Neural progenitor cell (in vitro differentiated cells): ENCODE results near the gene STOML1.

ENCODE experiments used
- EZH2 ChIP-seq: fragments of 200-600 bp; sonication (generic); IDR thresholded peaks from 2 replicates; pipeline ENCODE4 v1.6.1; 2017; ENCODE audit warnings: antibody characterized with exemption, mild to moderate bottlenecking, moderate library complexity
- EZH2phosphoT487 ChIP-seq: fragments of 200-600 bp; sonication (generic); IDR thresholded peaks from 2 replicates; pipeline ENCODE4 v1.6.1; 2017; ENCODE audit warnings: antibody characterized with exemption
- TF ChIP-seq, protein P1 (sequence below): fragments of 200-600 bp; sonication (generic); IDR thresholded peaks from 2 replicates; pipeline ENCODE4 v1.5.1; 2017; ENCODE audit warnings: antibody characterized with exemption, mild to moderate bottlenecking

DNA sequence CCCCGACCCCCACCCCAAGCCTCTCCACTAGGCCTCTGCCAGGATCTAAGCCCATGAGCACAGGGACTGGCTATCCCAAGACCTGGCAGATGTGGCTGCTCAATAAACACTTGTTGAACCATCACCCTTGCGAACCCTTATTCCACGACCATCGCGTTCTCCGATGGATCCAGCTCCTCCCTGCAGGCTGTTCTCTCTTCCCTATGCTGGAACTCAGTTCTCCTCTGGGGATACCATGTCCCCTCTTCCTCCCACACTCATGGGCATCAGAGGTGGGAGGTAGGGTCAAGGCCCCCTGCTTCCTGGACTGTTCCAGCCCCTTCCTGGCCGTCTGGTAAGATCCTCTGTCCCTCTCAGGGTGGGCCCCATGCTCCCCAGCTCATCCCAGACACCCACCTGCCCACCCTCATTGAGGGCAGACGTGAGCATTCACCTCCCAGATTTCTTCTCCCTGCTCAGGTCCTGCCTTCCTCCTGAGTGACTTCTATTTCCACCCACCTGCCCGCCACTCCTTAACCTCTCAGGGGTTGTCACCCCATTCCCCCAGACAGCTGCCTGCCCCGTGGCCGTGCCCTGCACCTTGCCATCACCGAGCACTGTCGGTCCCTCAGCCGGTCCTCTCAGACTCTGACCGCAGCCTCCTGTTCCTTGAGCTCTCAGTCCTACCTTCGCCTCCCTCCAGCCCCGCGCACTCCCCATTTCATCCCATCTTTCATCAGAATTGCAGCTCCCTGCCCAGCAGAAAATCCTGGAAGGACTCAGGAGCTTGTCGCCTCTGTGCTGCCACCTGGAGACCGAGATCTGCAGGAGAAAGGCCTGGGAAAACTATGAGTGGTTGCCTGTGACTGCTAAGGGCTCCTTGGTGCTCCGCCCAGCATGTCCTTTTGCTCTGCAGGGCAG lies 44.4 kb upstream of the STOML1 start:
- TF ChIP-seq, protein P1, sequence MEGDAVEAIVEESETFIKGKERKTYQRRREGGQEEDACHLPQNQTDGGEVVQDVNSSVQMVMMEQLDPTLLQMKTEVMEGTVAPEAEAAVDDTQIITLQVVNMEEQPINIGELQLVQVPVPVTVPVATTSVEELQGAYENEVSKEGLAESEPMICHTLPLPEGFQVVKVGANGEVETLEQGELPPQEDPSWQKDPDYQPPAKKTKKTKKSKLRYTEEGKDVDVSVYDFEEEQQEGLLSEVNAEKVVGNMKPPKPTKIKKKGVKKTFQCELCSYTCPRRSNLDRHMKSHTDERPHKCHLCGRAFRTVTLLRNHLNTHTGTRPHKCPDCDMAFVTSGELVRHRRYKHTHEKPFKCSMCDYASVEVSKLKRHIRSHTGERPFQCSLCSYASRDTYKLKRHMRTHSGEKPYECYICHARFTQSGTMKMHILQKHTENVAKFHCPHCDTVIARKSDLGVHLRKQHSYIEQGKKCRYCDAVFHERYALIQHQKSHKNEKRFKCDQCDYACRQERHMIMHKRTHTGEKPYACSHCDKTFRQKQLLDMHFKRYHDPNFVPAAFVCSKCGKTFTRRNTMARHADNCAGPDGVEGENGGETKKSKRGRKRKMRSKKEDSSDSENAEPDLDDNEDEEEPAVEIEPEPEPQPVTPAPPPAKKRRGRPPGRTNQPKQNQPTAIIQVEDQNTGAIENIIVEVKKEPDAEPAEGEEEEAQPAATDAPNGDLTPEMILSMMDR: peak; percentile 69
- TF ChIP-seq EZH2phosphoT487: no peak
- TF ChIP-seq EZH2: no peak
